Pancreas (tissue), 10 donors: ENCODE data around the gene CEBPG. TPM values are rescaled to one million over a fixed set of nuclear protein-coding genes. Genes with fewer than 3 reads are reported as not detected.
A peak's percentile ranks its signal among the peaks of the same experiment; 100 is the strongest.

Experiments
- ATAC-seq, 4 donors: fragments of 200-7000 bp; cut with Tn5 transposase; one replicate each; pipeline versions ENCODE4 v1.8.0 to v1.9.1; 2020; ENCODE audit warnings: mild to moderate bottlenecking in 4 of 4, moderate library complexity in 4 of 4
- DNase-seq, 6 donors: peaks; one replicate each; pipeline ENCODE4 v3.0.0-alpha.2; 2020
- FAIRE-seq: peaks from 2 replicates; lab custom pipeline; 2012; peaks lifted over from hg19 to GRCh38; lab: Jason Lieb, UNC
- H3K27ac ChIP-seq, 4 donors: fragments of 200-600 bp; sonication (generic); 1 replicate in 3 of 4; 2 replicates in 1 of 4; pipeline versions ENCODE4 v1.5.0 to v1.8.0; 2020
- H3K27me3 ChIP-seq, 4 donors: fragments of 200-600 bp; one replicate each; pipeline ENCODE4 v1.8.0; 2021
- H3K36me3 ChIP-seq, 3 donors: fragments of 200-600 bp; sonication (generic) in 1 of 3; one replicate each; pipeline versions ENCODE4 v1.5.0 to v1.8.0; 2020 to 2021
- H3K4me1 ChIP-seq, 3 donors: fragments of 200-600 bp; one replicate each; pipeline ENCODE4 v1.8.0; 2021
- H3K4me3 ChIP-seq, 4 donors: fragments of 200-600 bp; sonication (generic) in 2 of 4; one replicate each; pipeline versions ENCODE4 v1.5.0 to v1.8.0; 2020 to 2021
- H3K9me3 ChIP-seq, 4 donors: fragments of 200-600 bp; one replicate each; pipeline ENCODE4 v1.8.0; 2021
- WGBS, 2 donors: extraction: QIAGEN DNeasy Blood & Tissue Kit; methylation state at CpG; one replicate each; pipeline ENCODE4 v1.1.7; 2013; 5-methylcytosine and 5-hydroxymethylcytosine counted together
- intact Hi-C, 3 donors: fragments of 100-400 bp; cut with DNase I; formaldehyde crosslinking; loops; one replicate each; pipeline versions ENCODE4 v1.11.1 to v1.14.2; 2022
- polyA plus RNA-seq, 2 donors: library from polyadenylated mRNA; stranded (reverse); fragments of 200-250 nt; gene quantifications; one replicate each; pipeline ENCODE4 v1.2.3, GENCODE V29; 2013
- total RNA-seq, 6 donors: library from RNA; stranded (reverse); fragmentation: NEBNext Ultra II Directional in 4 of 6; extraction: Animal tissue kit (Norgen Biotek cat#: 25700) in 4 of 6; gene quantifications; one replicate each; pipeline versions ENCODE4 v1.2.1 to v1.2.4, GENCODE V29; 2021 to 2023
- TF ChIP-seq, protein P1 (sequence below), 4 donors: fragments of 200-600 bp; sonication (generic) in 3 of 4; IDR thresholded peaks; one replicate each; pipeline versions ENCODE4 v1.5.0 to v1.8.0; 2021; ENCODE audit warnings: antibody characterized with exemption in 4 of 4
- donor health status: healthy with polysubstance abuse.
- donor health status: DM: no; HTN: no; CAD: no; lungs with moderate emphysema.
- donor health status: DM: no; HTN: no; CAD: no.
- donor health status: control.
- donor health status: control.
- donor health status: Bipolar disorder and iron deficiency.
- donor health status: DM: yes; HTN: yes; CAD: no.
- donor health status: DM: no; HTN: no; CAD: no.
- donor health status: DM: no; HTN: no; CAD: no.
- donor health status: DM: yes; HTN: yes; CAD: no.

Gene CEBPG
- total and polyA plus RNA-seq, 8 donors = 6.2 to 34.5 (median 9.4) TPM

DNA sequence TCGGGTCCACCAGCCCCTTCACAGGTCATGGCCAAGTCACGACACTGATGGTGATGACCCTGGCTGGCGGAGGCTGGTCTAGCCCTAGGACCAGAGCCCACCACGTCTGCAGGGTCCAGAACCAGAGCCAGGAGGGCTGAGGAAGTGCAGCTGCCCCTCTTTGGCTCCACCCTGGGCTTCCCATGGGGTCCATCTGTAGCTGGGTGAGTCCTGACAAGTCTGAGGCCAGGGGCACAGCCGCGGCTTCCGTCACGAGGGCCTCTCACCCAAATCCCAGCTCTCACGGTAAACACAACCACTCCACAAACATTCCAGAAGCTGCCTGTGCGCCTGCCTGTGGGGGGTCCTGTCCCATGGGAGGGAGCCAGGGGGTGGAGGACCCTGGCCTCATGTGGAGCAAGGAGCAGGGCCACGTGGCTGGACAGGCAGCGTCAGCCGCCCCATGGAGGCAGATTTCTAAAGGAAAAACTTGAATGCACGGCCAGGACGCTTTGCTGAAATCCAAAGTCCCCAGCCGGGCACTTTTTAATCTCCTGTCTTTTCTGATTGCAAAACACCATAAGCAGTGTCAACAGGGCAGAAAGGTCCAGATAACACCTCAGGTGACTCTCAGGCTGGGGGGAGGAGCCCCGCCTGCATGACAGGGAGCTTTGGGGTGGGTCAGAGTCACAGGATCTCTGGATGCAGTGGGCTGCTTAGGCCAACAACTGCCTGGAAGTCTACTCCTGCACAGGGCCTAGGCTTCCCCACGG, 29.9 kb downstream of the CEBPG start:
- intact Hi-C loops = loop anchor here in 1 of 3 donors (10.0 kb wide), 1 partner anchor 159 kb away; no protein-coding TSS in a partner anchor
- FAIRE-seq (no peak), DNase-seq (peak in 5 of 6 donors; percentile 39 to 63 (median 48)), ATAC-seq (peak; percentile 20 to 71 (median 58))
- TF ChIP-seq, protein P1, sequence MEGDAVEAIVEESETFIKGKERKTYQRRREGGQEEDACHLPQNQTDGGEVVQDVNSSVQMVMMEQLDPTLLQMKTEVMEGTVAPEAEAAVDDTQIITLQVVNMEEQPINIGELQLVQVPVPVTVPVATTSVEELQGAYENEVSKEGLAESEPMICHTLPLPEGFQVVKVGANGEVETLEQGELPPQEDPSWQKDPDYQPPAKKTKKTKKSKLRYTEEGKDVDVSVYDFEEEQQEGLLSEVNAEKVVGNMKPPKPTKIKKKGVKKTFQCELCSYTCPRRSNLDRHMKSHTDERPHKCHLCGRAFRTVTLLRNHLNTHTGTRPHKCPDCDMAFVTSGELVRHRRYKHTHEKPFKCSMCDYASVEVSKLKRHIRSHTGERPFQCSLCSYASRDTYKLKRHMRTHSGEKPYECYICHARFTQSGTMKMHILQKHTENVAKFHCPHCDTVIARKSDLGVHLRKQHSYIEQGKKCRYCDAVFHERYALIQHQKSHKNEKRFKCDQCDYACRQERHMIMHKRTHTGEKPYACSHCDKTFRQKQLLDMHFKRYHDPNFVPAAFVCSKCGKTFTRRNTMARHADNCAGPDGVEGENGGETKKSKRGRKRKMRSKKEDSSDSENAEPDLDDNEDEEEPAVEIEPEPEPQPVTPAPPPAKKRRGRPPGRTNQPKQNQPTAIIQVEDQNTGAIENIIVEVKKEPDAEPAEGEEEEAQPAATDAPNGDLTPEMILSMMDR (IDR thresholded peaks at IDR 0.05) = no peak
- Histone ChIP-seq H3K9me3 (no peaks in the 10 kb centered on the region), H3K27ac (peak overlapping the region in 2 of 4 donors; percentile 6 to 27), H3K4me3 (no peak overlapping the region), H3K27me3 (no peaks in the 10 kb centered on the region), H3K4me1 (peaks cover 7 to 11% (median 8%) of the 10 kb centered on the region in 3 donors), H3K36me3 (no peaks in the 10 kb centered on the region)
- 37 to 41% methylated on average over 18 of the region's 18 CpGs for WGBS, 2 donors

GRCh38 chr19:33403973-33404304, 30.4 kb downstream of the CEBPG start:
- intact Hi-C loops = loop anchor here in 2 of 3 donors (2.0 to 10.0 kb wide), 2 partner anchors 159 to 161 kb away; no protein-coding TSS in a partner anchor
- no peak for ATAC-seq
- no peak for FAIRE-seq
- Histone ChIP-seq H3K36me3 (no peaks in the 10 kb centered on the region), H3K4me1 (peaks cover 7 to 11% (median 8%) of the 10 kb centered on the region in 3 donors), H3K27me3 (no peaks in the 10 kb centered on the region), H3K4me3 (no peak overlapping the region), H3K9me3 (no peaks in the 10 kb centered on the region), H3K27ac (peak overlapping the region in 1 of 4 donors; percentile 27)
- peak in 1 of 6 donors; percentile 23 for DNase-seq
- TF ChIP-seq, protein P1 (IDR thresholded peaks at IDR 0.05) = no peak
- WGBS, 2 donors = 74 to 77% methylated on average over 6 of the region's 6 CpGs

DNA sequence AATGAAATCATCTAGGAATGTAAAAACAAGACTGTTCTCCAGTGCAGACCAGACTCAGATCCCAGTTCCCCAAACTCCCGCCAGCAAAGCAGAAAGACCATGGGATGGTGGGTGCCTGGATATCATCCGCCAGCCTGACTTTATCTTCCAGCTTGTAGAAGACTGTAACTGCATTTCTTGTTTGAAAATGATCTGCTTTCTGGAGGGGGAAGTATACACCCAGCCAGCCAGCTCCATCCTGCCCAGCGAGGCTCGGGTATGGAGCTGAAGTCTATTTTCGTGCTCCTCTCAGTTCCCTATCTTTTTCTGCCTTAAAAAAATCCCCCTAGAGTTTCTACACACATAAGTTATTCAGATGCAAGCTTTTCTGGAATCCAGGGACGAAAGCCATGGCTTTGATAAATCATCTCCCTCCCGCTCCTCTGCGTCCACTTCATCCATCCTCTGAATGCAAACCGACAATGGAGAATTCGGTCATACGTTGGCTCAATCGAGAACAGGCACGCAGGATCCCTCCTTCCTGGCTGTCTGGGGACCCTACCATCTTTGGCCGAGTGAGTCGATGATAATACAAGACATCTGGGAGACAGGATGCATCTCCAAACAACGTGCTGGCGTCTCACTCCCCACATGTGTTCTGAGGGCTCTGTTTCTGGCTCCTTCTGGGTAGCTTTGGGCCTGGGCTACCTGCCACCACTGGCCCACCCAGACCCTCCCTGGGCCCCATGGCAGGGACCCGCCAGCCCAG, 31.2 kb downstream of the CEBPG start:
- Histone ChIP-seq H3K36me3 (no peaks in the 10 kb centered on the region), H3K9me3 (no peaks in the 10 kb centered on the region), H3K27me3 (no peaks in the 10 kb centered on the region), H3K4me1 (peaks cover 7 to 11% (median 8%) of the 10 kb centered on the region in 3 donors), H3K4me3 (no peak overlapping the region), H3K27ac (no peak overlapping the region)
- no peak for ATAC-seq
- DNase-seq = peak in 2 of 6 donors; percentile 30 to 32
- TF ChIP-seq, protein P1 (IDR thresholded peaks at IDR 0.05) = no peak
- intact Hi-C loops = loop anchor here in 2 of 3 donors (2.0 to 10.0 kb wide), 2 partner anchors 160 to 162 kb away; no protein-coding TSS in a partner anchor
- FAIRE-seq = no peak
- 89 to 92% methylated on average over 18 of the region's 18 CpGs for WGBS, 2 donors

DNA sequence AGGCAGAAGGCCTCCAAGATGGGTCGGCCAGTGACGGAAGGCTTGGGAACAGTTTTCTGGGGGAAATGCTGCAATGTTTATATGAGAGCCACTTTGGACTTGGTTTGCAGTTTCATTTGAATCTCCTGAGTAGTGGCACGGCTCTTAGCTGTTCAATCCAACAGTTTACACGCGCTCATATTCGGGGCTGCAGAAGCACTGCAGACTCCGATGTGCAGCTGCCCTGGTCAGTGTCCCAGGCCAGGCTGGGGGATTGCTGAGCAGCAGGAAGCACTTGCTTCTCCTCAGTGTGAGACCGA, 31.7 kb downstream of the CEBPG start:
- no peak for ATAC-seq
- TF ChIP-seq, protein P1 (IDR thresholded peaks at IDR 0.05) = no peak
- 83 to 85% methylated on average over 8 of the region's 8 CpGs for WGBS, 2 donors
- H3K4me3 ChIP-seq = no peak overlapping the region
- H3K4me1 ChIP-seq = peaks cover 7 to 11% (median 8%) of the 10 kb centered on the region in 3 donors
- no peaks in the 10 kb centered on the region for H3K27me3 ChIP-seq
- H3K27ac ChIP-seq = no peak overlapping the region
- H3K36me3 ChIP-seq = no peaks in the 10 kb centered on the region
- FAIRE-seq = no peak
- peak in 1 of 6 donors; percentile 39 for DNase-seq
- intact Hi-C loops = loop anchor here in 2 of 3 donors (2.0 to 10.0 kb wide), 2 partner anchors 160 to 162 kb away; no protein-coding TSS in a partner anchor
- H3K9me3 ChIP-seq = no peaks in the 10 kb centered on the region
